Pulmonary artery endothelial cell (primary cell): Measurements from ENCODE around the gene SLC16A12. TPM values are rescaled to one million over a fixed set of nuclear protein-coding genes. Genes with fewer than 3 reads are reported as not detected.
"Not testable (repeated sequence)": the region's sequence is repeated elsewhere in the genome, so short reads cannot be mapped to it uniquely, and the experiment has no call there.

Experiments used
- DNase-seq: peaks from one replicate; pipeline ENCODE4 v3.0.0-alpha.2; 2011; ENCODE audit warnings: low read depth, low spot score
- total RNA-seq: library from RNA; depleted of rRNA; stranded (reverse); fragments of >200 nt; gene quantifications from 2 replicates; pipeline ENCODE4 v1.2.3, GENCODE V29; 2014

The SLC16A12 gene
- total RNA-seq, 1 donor from 2014 or later: 0.66 TPM

DNA sequence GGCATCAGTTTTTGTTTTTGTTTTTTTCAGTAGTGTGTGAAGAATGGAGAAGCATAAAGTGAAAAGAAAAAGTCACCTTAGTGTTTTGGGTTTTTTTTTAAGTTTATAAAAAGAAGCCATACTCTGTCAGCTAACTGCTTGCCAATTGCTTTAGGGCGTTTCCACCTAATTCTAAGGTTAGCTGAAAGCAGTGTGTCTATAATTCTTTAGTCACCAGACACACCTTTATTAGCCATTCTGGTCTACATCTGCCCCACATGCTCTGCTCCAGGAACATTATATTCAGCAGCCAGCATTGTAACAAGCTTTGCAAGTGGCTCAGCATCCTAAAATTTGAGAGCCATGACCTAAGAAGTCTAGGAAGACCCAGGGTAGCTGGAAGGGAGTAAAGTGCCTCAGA is 14.1 kb upstream of the SLC16A12 start:
- DNase-seq: no peak

- DNase-seq: no peak
Measured at GRCh38 chr10:89548673-89549072, 13.3 kb upstream of the SLC16A12 start.

- DNase-seq: no peak
Measured at GRCh38 chr10:89547853-89548513, 12.6 kb upstream of the SLC16A12 start.

DNA sequence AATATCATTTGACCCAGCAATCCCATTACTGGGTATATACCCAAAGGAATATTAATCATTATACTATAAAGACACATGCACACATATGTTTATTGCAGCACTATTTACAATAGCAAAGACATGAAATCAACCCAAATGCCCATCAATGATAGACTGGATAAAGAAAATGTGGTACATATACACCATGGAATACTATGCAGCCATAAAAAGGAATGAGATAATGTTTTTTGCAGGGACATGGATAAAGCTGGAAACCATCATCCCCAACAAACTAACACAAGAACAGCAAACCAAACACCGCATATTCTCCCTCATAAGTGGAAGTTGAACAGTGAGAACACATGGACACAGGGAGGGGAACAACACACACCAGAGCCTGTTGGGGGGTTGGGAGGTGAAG is 11.3 kb upstream of the SLC16A12 start:
- not testable (repeated sequence) for DNase-seq

DNA sequence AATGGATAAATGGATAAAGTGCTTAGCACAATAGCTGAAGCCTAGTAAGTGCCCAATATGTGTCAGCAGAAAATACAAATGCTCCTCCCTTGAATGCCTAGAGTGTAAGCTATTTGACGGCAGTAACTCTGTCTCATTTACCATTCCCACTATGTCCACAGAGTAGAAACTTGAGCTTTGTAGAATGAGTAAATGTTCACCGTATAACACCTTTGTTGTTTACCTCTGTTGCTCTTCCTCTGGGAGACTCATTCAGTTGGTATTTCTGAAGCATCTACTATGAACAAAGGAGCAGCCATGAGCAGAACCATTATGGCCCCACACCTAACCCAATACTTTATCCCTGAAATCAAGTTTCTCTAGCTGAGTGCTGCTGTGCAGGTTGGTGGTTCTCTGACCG is 8.4 kb upstream of the SLC16A12 start:
- no peak for DNase-seq

GRCh38 chr10:89540420-89540949 is 5.1 kb upstream of the SLC16A12 start:
- DNase-seq: no peak

GRCh38 chr10:89537364-89537763 is 2.0 kb upstream of the SLC16A12 start:
- no peak for DNase-seq

DNA sequence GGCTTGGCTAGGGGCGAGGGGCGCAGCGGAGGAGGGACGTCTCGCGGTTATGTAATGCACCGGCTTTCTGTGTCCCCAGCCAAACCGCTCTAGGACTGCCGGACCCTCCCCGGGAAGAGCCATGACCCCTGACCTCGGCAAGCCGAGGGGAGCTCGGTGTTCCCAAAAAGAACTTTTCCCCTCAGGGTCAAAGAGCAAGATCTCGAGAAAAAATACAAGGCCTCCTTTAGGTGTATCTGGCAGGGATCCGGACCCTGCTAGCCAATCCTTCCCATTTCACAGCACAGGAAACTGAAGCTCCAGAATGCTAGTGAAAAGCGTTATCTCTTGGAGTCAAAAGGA is 590 bp upstream of the SLC16A12 start:
- DNase-seq: no peak

DNA sequence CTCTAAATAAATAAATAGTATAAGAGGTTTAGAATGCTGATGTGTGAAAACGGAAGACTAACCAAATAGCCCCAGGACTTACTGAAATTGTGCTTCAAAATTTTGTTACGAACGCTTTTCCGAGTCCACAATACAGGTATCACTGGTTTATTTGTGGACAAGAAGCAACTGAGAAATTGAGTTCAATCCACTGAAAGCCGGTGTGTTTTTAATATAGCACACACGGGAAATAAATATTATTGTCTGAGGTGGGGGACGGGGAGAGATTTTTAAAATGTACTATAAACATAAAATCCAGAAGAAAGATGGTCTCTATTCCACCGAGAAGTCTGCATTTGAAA is 598 bp downstream of the SLC16A12 start:
- no peak for DNase-seq

GRCh38 chr10:89532476-89532875 is 2.9 kb downstream of the SLC16A12 start:
- no peak for DNase-seq

GRCh38 chr10:89531359-89531758 is 4.0 kb downstream of the SLC16A12 start:
- no peak for DNase-seq

GRCh38 chr10:89529711-89530110 is 5.7 kb downstream of the SLC16A12 start:
- not testable (repeated sequence) for DNase-seq

DNA sequence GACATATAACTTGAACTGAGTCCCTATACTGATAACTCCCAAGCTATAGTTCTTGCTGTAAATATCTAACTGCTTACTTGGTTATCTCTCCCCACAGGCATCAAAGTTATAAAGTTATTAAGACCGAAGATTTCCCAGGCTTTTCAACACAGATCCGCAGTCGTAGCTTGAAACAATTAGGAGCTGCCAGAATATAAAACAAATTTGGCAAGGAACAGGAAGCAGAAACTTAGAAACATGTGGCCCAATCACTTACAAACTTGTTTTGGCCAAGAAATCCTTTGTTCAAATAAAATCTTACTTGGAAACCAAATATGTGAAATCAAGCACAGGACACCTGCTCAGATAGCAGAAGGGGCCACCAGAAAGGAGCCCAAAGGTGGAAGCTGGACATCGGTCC is 9.0 kb downstream of the SLC16A12 start:
- DNase-seq: no peak

- DNase-seq: no peak
Measured at GRCh38 chr10:89525556-89525955, 9.8 kb downstream of the SLC16A12 start.

DNA sequence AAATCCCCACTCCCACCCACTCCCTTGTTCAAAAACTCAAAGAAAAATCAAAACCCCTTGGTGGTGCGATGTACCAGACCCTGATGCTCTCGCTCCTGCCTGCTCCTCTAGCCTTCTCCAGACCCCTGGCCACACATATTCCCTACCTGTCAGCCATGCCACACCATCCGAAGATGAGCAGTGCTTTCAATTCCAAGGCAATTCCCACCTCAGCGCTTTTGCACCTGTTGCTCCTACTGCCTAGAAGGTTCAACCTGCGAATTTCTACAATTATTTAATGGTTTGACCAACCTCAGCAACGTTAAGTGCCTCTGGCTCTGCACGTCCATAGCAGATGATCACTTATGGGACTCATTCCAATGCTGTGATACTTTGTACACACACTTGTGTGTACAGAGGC is 11.1 kb downstream of the SLC16A12 start:
- no peak for DNase-seq

- DNase-seq: peak; percentile 30
Measured at GRCh38 chr10:89523274-89523673, 12.1 kb downstream of the SLC16A12 start.

GRCh38 chr10:89522463-89522862 is 12.9 kb downstream of the SLC16A12 start:
- DNase-seq: no peak

DNA sequence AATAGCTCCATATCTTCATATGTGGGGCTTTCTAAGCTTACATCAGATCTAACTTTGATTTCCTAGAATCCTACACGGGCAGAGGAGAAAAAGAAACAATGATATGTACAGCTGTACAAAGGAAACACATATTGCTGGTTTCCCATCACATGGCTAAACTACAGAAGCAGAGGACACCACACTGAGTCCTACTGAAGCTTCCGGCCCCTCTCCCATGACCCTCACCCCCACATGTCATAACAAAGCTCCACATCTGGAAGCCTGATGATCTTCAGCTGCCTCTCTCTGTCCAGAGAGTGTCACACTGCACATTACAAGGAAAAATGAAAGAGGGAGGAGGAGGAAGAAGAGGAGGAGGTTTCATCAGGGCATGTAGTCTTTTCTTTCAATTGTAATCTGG is 14.0 kb downstream of the SLC16A12 start:
- DNase-seq: no peak

GRCh38 chr10:89520706-89521105 is 14.7 kb downstream of the SLC16A12 start:
- no peak for DNase-seq

DNA sequence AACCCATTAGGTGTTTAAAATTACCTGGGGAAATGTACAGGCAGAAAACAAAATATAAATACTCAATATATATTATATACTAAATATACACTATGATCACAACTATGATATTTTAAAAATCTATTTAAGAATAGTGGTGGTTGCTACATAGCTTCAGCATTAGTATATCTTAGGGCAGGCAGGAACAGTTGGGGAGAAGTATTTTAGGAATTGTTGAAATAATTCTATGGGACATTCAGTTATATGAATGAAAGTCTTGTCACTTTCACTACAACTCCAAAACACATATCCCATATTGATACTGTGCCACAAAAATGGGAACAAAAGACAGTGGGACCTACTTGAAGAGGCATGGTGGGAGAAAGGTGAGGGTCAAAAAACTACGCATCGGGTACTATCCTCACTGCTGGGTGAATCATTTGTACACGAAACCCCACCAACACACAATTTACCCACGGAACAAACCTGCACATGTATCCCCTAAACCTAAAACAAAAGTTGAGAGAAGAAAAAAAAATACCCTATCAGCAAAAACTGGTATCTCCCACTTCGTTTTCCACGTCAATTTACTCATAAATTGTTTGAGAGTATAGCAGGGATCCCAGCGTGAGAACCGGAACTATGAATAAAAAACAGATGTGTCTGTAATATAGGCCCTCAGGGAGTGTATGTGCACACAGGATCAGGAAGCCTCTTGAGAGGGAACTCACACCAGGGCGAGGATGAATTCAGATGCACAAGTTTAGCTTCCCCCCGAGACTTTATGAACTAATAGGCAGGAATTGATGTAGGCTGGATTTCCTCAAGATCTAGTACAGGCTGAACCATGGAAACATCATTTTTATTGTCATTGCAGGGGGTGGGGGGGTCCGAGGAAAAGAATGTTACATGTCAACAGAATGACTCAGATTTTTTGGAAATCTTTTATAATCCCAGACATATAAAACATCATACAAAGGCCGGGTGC is 16.2 kb downstream of the SLC16A12 start:
- DNase-seq: no peak

- DNase-seq: no peak
Measured at GRCh38 chr10:89518108-89518507, 17.3 kb downstream of the SLC16A12 start.

DNA sequence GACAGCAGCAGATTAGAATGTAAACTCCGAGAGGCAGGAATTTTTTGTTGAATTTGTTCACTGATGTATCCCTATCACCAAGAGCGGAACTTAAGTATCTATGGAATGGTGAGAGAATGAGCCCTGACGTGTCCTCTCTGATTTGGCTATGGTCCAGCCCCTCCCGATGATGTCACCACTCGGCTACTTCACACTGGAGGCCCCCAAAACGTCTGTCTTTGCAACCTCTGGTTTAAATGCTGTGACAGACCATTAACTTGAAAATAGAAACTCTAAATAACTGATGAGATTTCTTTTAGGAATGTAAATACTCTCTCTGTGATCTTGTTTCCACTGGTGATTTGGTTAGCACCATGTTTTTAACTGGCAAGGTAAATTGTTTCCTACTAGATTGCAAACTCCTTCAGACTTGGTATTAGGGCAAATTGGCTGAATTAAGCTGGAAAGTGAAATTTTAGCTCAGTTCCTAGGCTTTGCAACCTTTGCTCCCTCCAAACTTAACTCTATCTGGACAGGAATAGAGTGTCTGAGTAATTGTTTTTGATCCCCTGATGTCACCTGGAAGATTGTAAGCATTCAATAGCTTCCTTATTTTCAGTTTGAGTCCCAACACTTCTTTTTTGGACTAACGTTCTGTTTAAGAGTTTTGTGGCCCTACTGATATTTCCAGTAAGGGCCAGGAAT is 19.1 kb downstream of the SLC16A12 start:
- DNase-seq: no peak
